ENCODE measurements around the gene CYREN.

DNA sequence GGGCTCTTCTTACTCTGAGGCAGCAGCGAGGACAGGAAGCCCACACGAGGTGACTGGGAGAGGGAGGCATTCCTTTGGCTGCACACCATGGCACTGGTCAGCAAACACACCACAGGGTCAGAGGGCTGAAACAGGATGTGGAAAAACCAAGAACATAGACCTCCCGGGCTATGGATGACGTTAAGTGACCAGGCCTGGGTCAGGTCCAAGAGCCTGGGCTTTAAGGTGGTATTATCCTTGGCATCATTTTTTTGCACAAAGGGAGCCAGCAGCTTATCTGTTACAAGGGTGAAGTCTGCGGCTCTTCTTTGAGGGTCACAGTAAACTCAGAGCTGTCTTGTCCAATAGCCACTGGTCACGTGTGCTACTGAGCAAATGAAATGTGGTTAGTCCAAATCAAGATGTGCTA lies 33.8 kb upstream of the CYREN start:
- TF ChIP-seq, protein P1, sequence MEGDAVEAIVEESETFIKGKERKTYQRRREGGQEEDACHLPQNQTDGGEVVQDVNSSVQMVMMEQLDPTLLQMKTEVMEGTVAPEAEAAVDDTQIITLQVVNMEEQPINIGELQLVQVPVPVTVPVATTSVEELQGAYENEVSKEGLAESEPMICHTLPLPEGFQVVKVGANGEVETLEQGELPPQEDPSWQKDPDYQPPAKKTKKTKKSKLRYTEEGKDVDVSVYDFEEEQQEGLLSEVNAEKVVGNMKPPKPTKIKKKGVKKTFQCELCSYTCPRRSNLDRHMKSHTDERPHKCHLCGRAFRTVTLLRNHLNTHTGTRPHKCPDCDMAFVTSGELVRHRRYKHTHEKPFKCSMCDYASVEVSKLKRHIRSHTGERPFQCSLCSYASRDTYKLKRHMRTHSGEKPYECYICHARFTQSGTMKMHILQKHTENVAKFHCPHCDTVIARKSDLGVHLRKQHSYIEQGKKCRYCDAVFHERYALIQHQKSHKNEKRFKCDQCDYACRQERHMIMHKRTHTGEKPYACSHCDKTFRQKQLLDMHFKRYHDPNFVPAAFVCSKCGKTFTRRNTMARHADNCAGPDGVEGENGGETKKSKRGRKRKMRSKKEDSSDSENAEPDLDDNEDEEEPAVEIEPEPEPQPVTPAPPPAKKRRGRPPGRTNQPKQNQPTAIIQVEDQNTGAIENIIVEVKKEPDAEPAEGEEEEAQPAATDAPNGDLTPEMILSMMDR (IDR thresholded peaks at IDR 0.05) = no peak
- no peak for TF ChIP-seq POLR2AphosphoS5 (IDR thresholded peaks at IDR 0.05; ENCODE audit: low read depth, low read length)

Data from Panc1 (cell line).